Mammary epithelial cell (primary cell): Measurements from ENCODE around the gene NAT8L.

ENCODE experiments used
- EZH2 ChIP-seq: IDR thresholded peaks from 2 replicates; pipeline ENCODE4 v1.6.1; 2012; ENCODE audit warnings: low read length, inconsistent platforms, borderline replicate concordance
- TF ChIP-seq, protein P1 (sequence below), 2 donors: IDR thresholded peaks in 1 of 2; conservative IDR thresholded peaks in 1 of 2; 2 replicates each; pipeline ENCODE4 v1.5.1; 2011 to 2012; ENCODE audit warnings: inconsistent platforms in 2 of 2, low read length in 2 of 2, mild to moderate bottlenecking in 2 of 2, control low read depth in 1 of 2, low read depth in 1 of 2; ENCODE audit not compliant: insufficient read depth in 1 of 2; ENCODE audit errors: extremely low read depth in 1 of 2

GRCh38 chr4:2058264-2059045 lies 672 bp upstream of the NAT8L start:
- no peak for TF ChIP-seq EZH2
- TF ChIP-seq, protein P1, sequence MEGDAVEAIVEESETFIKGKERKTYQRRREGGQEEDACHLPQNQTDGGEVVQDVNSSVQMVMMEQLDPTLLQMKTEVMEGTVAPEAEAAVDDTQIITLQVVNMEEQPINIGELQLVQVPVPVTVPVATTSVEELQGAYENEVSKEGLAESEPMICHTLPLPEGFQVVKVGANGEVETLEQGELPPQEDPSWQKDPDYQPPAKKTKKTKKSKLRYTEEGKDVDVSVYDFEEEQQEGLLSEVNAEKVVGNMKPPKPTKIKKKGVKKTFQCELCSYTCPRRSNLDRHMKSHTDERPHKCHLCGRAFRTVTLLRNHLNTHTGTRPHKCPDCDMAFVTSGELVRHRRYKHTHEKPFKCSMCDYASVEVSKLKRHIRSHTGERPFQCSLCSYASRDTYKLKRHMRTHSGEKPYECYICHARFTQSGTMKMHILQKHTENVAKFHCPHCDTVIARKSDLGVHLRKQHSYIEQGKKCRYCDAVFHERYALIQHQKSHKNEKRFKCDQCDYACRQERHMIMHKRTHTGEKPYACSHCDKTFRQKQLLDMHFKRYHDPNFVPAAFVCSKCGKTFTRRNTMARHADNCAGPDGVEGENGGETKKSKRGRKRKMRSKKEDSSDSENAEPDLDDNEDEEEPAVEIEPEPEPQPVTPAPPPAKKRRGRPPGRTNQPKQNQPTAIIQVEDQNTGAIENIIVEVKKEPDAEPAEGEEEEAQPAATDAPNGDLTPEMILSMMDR (conservative IDR thresholded peaks at IDR 0.05 in 1 of 2, IDR thresholded peaks at IDR 0.05 in 1 of 2; ENCODE audit: extremely low read depth in 1 of 2, insufficient read depth in 1 of 2, low read depth in 1 of 2, low read length in 2 of 2): no peak
